GM19025 (cell line): ENCODE measurements around the gene RB1.
"Not testable (repeated sequence)": the region's sequence is repeated elsewhere in the genome, so short reads cannot be mapped to it uniquely, and the experiment has no call there.

Source experiments
- ATAC-seq: cut with Tn5 transposase; IDR thresholded peaks from one replicate; pipeline ENCODE4 v1.9.1; 2021; ENCODE audit warnings: mild to moderate bottlenecking, low read depth, moderate library complexity; ENCODE audit not compliant: unreplicated experiment

Gene RB1

GRCh38 chr13:48443442-48444208, 140.1 kb downstream of the RB1 start:
- ATAC-seq = no peak

DNA sequence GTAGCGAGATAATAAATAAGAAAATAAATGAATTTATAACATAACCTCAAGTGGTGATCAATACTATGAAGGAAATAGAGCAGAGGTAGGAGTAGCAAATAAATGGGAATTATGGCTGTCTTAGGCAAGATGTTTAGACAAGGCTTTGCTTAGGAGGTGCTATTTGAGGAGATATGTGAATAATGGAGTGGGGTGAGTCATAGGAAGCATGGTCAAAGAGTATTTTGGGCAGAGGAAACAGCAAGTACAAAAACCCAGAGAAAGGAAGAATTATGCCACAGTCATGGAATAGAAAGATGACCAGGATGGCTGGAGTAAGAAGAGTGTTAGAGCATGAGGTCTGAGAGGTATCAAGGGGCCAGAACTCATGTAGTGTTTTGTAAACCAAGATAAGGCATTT, 142.9 kb downstream of the RB1 start:
- ATAC-seq = no peak

DNA sequence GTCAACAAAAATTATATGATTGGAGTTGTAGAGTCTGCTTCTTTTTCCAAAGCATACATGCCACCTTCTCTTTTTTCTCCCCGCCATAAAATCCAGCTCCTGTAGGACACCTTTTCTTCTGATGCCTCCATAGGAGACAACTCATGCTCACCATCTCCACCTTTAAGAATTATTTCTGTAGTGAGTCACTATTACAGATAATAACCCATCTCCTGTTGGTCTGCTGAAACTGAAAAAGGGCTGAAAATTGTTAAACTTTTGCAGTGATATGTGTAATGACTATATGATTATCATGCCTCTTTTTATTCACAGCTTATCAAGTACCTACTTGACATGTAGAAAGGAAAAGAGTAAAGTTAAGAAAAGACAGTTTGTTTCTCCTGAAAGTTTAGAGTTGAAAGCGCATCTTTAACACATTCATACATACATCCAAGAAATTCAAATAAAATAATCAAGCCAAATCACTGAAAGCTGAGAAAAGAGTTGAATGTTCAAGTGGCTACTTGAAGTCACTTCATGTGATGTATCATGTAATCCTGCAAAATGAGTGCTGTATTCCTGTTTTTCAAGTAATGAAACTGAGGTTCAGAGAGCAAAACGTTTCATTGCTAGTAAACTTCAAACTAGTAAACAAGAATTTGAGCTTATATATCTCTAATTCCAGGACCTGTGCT, 144.9 kb downstream of the RB1 start:
- ATAC-seq = no peak

DNA sequence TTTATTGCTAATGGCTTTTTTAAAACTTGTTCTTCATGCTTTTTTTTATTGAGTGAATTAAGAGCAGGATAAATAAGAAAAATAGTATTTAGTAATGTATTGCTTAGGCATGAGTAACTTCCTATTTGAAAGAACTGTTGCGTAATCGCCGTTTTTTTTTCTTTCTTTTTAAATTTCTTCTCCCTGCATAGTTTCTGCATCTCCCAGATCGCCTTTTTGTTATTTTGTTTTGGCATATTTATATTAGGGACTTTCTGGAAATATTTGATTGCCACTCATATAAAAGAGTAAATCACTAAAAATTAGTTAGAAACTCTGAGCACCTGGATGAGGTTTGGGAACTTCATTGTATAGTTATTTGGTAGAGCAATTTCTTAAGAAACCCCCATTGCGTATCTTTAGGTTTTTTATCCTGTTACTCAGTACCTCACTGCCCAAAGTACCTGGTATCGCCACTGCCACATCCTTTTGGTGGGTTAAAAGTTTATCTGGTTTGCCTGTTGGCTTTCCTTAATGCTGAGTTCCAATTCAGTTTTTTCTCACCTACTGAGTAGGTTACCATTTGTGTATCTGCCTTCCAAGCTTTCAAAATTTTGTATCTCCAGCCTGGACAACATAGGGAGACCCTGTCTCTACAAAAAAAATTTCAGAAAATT, 145.5 kb downstream of the RB1 start:
- no peak for ATAC-seq

DNA sequence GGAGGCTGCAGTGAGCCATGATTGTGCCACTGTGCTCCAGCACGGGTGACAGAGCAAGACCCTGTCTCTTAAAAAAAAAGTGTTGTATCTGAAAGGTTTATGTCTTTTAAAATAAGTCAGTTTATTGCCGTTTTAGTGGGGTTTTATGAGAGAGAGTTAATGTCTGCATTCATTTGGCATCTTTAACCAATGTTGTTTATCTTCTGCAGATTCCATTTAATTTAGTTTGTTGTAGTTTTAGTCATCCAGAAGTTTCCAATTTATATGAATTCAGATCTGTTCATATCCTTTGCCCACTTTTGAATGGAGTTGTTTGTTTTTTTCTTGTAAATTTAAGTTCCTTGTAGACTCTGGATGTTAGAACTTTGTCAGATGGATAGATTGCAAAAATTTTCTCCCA, 146.1 kb downstream of the RB1 start:
- ATAC-seq = no peak

- not testable (repeated sequence) for ATAC-seq
Measured at GRCh38 chr13:48451196-48451595, 147.6 kb downstream of the RB1 start.

- ATAC-seq = no peak
Measured at GRCh38 chr13:48456546-48456945, 153.0 kb downstream of the RB1 start.

DNA sequence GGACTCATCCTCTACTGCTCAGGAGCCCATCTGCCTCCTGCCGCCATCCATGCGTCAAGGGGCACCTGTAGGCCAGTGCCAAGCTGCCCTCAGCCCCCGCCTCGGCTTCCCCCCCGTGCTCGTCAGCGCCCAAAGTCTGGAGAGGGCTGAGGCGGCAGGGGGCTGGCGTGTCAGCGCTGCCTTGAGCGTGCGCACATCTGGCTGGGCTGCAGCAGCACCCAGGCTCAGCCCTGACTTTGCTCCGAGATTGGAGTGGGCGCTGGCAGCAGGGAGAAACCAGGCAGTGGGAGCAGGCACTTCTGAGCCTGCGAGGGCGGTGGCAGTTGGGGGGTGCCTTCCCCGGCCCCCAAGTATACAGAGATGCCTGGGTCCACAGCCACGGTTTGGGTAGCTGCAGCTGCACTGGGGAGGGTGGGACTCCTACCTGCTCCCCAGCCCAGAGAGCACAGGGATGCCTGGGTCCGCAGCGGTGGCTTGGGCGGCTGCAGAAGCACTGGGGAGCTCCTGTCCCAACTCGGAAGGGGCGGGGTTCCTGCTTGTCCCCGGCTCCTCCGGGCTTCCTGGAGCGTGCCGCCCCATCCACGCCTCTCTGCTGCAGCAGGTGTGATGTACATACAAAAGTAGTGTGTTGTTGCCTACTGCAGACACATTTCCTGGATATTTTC, 154.2 kb downstream of the RB1 start:
- no peak for ATAC-seq

DNA sequence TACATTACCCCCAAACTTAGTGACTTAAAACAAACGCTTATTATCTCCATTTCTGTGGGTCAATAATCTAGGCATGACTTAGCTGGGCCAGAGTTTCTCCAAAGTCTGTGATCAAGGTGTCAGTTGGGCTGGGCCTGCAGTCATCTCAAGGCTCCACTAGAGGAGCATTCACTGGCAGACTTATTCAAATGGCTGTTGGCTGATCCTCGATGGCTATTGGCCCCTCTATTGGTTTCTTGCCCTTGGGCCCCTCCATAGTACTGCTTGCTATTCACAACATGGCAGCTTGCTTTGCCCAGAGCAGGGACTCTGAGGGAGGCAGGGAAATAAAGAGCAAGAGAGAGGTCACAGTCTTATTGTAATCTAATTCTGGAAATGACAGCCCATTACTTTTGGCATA, 171.7 kb downstream of the RB1 start:
- no peak for ATAC-seq

DNA sequence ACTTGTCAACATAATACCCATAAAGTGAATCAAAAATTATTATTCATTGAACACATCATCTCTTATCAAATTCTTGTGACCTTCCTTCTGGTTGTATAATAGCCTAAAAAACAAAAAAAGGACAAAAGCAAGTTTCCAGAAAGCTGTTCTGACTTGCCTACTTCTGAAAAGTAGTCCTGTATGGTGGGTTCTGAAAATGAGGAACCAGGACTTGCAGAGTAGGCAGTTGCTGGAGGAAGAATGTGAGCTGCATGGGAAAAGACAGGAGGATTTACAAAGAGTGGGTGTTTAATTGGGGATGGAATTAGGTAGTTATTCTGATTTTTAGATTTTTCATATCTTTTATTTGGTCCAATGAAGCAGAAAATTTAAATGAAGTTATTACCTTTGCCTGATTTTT, 172.7 kb downstream of the RB1 start:
- no peak for ATAC-seq

DNA sequence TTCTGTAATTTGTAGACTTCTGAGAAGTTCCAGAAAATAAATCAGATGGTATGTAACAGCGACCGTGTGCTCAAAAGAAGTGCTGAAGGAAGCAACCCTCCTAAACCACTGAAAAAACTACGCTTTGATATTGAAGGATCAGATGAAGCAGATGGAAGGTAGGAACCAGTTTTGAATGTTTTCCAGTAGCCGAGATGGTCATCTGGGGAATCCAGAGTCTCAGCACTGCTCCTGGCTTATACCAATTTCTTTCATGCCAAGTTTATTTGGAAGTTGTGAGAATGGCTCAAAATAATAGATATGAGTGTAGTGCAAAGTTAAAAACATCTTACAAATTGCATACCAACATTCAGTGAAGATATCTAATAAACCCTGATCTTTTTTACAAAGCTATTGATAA, 173.1 kb downstream of the RB1 start:
- ATAC-seq = no peak

- no peak for ATAC-seq
Measured at GRCh38 chr13:48477191-48477855, 173.8 kb downstream of the RB1 start.

DNA sequence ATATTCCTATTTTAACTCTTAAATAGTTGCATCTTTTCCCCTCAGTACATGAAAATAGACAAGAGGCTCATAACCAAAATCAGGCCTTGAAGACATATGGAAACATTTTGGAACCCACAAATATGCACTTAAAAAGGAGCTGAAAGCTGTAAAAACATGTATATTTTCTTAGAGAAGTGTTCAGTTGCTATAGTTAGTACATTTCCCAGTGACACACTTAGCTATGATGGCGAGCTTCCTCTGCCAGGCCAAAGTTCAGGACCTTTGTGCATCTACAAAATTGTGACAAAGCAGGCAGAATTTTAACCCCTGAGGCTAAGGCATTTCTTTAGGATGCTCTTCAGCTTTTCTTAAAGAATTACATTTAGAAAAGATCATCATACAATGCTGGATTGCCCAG, 174.8 kb downstream of the RB1 start:
- no peak for ATAC-seq

GRCh38 chr13:48483575-48483974, 180.0 kb downstream of the RB1 start:
- ATAC-seq = no peak

DNA sequence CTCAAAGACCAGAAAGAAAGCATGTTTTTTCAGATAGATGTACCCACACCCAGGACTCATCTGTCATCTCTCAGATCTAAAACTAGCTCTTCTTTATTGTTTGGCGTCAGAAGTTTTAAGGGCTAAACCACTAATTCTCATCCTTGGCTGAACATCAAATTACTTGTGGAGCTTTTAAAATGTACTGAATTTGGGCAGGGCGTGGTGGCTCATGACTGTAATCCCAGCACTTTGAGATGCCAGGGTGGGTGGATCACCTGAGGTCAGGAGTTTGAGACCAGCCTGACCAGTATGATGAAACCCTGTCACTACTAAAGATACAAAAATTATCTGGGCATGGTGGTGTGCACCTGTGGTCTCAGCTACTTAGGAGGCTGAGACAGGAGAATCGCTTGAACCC, 181.9 kb downstream of the RB1 start:
- no peak for ATAC-seq

GRCh38 chr13:48486362-48486761, 182.8 kb downstream of the RB1 start:
- no peak for ATAC-seq

DNA sequence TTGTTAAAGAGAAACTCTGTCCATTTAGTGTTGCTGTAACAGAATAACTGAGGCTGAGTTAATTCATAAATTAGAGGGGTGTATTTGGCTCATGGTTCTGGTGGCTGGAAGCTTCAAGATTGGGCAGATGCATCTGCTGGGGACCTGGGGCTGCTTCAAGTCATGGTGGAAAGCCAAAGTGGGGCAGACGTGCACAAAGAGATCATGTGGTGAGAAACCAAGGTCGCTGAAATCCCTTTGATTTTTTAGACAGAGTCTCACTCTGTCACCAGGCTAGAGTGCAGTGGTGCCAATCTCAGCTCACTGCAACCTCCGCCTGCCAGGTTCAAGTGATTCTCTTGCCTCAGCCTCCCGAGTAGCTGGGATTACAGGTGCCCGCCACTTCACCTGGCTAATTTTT, 183.3 kb downstream of the RB1 start:
- no peak for ATAC-seq

DNA sequence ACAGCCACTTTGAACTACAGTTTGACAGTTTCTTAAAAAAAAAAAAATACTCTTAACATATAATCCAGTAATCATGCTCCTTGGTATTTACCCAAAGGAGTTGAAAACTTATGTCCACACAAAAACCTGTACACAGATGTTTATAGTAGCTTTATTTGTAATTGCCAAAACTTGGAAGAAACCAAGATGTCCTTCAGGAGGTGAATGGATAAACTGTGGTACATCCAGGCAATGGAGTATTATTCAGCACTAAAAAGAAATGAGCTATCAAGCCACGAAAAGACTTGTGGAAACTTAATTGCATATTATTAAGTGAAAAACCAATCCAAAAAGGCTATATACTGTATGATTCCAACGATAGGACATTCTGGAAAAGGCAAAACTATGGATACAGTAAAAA, 184.4 kb downstream of the RB1 start:
- ATAC-seq = no peak

- no peak for ATAC-seq
Measured at GRCh38 chr13:48488995-48489394, 185.4 kb downstream of the RB1 start.

GRCh38 chr13:48489666-48490065, 186.1 kb downstream of the RB1 start:
- ATAC-seq = no peak

DNA sequence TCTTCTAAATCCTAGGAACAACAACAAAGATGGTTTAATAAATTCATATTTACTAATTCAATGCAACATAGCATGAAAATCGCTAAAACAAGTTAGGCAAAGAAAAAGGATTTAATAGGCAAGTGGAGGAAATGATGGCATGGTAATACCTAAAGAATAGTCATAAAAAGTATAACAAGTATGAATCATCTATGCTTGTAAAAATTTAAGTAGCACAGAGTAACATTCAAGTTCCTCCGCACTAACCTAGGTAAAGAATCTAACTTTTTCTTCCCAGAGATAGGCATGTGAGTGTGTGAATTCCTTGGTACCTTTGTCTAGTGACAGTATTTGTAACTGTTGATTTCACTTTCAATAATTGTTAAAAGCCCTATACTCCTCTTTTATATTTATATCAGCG, 186.7 kb downstream of the RB1 start:
- no peak for ATAC-seq
